ENCODE results near the gene CYP2S1. TPM values are rescaled to one million over a fixed set of nuclear protein-coding genes. Genes with fewer than 3 reads are reported as not detected.

CYP2S1 gene
- total RNA-seq, 1 donor: 0.45 TPM

- no peak for TF ChIP-seq CTCF (IDR thresholded peaks at IDR 0.05; ENCODE audit: insufficient read depth, low read length)
- H3K4me3 ChIP-seq (ENCODE audit: low read depth, low read length): no peak overlapping the region
- no peak for DNase-seq (ENCODE audit: low read depth)
Measured at GRCh38 chr19:41186971-41187883, 5.8 kb upstream of the CYP2S1 start.

DNA sequence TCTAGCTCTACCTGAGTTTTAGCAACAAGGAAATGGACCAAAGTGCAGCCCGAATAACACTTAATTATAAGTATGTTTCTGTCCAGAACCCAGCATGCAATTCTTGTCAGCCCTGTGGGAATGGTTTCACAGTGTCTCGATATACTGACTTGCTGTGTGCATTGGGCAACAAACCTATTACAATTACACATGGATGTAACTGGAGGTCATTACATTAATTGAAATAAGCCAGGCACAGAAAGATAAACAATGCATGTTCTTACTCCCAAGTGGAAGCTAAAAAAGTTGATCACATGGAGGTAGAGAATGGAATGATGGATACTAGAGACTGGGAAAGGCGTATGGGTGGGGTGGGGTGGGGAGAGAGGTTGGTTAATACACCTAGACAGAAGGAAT lies 5.1 kb upstream of the CYP2S1 start:
- no peak for TF ChIP-seq CTCF (IDR thresholded peaks at IDR 0.05; ENCODE audit: insufficient read depth, low read length)
- no peak overlapping the region for H3K4me3 ChIP-seq (ENCODE audit: low read depth, low read length)
- no peak for DNase-seq (ENCODE audit: low read depth)

DNA sequence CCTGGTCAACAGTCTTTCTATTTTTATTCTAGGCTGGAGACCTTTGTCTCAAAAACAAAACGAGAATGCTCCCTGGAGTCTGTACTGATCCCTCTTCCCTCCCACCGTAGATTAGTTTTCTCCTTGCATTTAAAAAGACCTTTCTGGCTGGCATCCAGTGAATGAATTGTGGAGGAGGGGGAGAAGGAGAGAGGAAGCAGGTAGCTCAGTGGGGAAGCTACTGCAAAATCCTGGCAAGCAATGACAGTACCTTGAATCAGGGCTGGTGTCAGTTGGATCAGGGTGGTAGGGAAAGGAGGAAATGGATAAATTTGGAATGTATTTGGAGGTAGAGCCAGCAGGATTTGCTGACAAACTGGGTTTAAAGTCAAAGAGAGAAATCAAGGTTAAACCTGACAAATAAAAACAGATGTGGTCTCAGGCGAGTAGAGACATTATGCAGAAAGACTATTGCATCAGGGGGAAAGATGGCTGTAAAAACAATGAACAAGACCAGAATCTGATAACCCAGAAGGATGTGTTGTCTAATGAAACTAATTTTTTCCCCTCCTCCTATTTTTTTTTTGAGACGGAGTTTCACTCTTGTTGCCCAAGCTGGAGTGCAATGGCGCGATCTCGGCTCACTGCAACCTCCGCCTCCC lies 3.5 kb upstream of the CYP2S1 start:
- DNase-seq (ENCODE audit: low read depth): peak; percentile 27
- TF ChIP-seq CTCF (IDR thresholded peaks at IDR 0.05; ENCODE audit: insufficient read depth, low read length): no peak
- H3K4me3 ChIP-seq (ENCODE audit: low read depth, low read length): no peak overlapping the region

DNA sequence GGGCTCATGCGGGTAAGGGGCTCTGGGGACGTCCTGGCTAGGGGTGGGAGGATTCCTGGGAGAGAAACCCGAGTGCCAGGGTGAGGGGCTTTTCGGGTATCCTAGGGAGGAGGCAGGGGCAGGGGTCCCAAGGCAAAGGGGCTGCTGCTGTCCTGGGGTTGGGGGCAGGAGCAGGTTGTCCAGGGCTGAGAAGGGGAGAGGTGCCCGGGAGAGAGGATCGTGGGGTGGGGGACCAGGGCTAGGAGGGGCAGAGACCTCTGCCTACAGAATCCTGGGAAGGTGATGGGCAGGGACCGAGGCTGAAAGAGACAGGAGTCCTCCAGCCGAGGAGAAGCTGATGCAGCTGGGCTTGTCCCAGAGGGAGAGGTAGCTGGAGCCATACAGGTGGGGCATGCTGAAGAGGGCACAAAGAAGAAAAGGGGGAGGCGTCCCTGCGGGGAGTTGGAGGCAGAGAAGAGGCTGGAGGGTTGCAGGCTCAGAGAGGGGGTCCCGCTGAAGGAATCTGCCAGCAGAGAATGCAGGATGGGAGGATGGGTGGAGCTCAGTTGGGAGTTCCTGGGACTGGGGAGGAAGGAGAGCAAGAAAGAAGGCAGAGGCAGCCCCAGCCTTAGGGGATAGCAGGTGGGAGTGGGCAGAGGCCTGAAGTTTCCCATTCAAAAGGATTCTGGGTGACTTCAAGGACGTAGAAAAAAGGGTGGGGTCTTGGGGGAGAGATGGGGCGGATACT lies 574 bp downstream of the CYP2S1 start:
- TF ChIP-seq CTCF (IDR thresholded peaks at IDR 0.05; ENCODE audit: insufficient read depth, low read length): no peak
- H3K4me3 ChIP-seq (ENCODE audit: low read depth, low read length): peak overlapping the region; percentile 60

DNA sequence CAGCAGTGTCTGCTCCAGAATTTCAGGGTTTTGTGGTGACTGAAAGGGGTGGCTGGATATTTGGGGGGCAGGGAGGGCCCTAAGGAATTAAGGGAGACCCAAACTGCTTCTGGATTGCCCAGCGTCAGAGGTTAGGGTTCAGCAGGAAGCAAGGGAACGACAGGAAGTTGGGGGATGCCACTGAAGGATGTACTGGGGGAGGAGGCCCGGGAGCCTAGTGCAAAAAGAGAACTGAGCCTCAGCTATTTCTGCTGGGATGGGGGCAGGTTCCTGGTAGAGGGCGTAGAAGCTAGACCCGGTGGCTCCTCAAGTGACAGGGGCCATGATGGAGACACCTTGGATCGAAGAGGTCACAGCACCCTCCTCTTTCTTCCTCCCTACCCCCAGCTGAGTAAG lies 1.1 kb downstream of the CYP2S1 start:
- TF ChIP-seq CTCF (IDR thresholded peaks at IDR 0.05; ENCODE audit: insufficient read depth, low read length): no peak
- no peak overlapping the region for H3K4me3 ChIP-seq (ENCODE audit: low read depth, low read length)
- DNase-seq (ENCODE audit: low read depth): no peak

More for the DNA sequence above, 574 bp downstream of the CYP2S1 start:
- no peak for DNase-seq (ENCODE audit: low read depth)

- DNase-seq (ENCODE audit: low read depth): peak; percentile 46
- no peak for TF ChIP-seq CTCF (IDR thresholded peaks at IDR 0.05; ENCODE audit: insufficient read depth, low read length)
- H3K4me3 ChIP-seq (ENCODE audit: low read depth, low read length): no peak overlapping the region
Measured at GRCh38 chr19:41195675-41196497, 2.9 kb downstream of the CYP2S1 start.

Data from fibroblast of the aortic adventitia (primary cell).